ENCODE data around the gene SMAD6.

The SMAD6 gene

DNA sequence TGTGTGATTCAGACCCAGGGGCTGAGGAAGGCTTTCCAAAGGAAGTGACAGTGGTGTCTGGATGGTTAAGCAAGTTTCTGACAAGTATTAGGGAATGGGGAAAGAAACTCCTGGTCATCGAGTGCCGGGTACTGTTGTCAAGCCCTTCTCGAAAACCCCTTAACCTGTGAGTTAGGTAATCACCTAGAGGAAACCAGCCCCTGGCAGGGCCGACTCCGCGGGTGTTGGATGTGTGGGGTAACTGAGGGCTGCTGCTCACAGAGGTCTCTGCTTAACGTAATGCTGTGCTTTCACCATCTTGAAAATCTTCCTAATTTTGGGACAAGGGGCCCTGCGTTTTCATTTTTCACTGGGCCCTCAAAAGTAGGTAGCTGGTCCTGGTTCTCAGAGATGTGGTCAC, 67.0 kb downstream of the SMAD6 start:
- no peak for DNase-seq (ENCODE audit: insufficient read length, low spot score)
- FAIRE-seq = no peak

DNA sequence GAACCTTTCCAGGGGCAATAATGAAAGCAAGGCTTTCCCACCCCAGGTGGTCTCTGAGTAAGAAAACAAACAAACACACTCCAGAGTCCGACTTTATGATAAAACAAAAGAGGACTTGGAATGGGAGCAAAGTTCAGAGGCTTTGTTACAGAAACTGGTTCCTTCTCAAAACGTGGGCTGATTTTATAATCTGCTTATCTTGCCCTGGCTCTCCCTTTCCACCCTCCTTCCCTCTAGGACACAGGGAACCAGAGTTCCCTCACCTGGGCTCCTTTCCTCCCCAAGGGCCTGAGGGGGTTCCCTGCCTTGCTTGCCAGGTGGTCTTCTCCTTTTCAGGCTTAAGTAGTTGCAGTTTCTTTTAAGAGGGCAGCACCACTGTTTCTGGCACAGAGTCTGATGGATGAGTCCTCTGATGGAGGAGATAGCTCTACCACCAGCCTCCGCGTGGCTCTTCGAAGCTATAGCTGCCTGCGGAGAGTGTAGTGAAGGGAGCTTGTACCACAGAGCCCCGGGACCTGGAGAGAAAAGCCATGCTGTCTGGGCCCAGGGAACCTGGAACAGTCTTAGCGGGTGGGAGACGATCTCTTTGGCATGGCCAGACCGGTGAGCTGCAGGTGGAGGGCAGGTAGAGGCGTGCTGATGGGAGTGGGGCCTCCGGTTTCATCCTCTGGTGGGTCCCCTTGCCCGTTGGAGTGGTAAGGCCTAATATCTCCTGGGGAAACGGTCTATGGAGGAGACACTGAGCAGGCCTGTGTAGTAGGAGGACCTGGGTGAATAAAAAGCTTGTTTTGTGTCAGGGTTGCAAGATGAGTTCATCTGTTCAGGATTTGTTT, 68.7 kb downstream of the SMAD6 start:
- FAIRE-seq = no peak

DNA sequence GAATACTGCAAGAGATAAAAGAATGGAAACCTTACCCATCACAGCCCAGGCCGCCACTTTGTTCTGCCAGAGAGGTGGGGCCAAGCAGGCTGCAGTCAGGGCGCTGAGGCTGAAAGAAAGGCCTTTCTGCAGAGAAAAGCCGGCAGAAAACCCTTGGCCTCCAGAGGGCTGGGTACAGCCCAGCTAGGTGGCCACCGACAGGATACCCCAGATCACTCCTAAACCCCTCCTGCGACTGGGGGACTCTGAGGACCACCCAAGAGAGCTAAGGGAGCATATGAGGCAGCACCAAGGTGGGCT, 69.3 kb downstream of the SMAD6 start:
- FAIRE-seq (no peak), DNase-seq (ENCODE audit: insufficient read length, low spot score) (no peak)

More for the DNA sequence above, 68.7 kb downstream of the SMAD6 start:
- DNase-seq (ENCODE audit: insufficient read length, low spot score) = no peak

DNA sequence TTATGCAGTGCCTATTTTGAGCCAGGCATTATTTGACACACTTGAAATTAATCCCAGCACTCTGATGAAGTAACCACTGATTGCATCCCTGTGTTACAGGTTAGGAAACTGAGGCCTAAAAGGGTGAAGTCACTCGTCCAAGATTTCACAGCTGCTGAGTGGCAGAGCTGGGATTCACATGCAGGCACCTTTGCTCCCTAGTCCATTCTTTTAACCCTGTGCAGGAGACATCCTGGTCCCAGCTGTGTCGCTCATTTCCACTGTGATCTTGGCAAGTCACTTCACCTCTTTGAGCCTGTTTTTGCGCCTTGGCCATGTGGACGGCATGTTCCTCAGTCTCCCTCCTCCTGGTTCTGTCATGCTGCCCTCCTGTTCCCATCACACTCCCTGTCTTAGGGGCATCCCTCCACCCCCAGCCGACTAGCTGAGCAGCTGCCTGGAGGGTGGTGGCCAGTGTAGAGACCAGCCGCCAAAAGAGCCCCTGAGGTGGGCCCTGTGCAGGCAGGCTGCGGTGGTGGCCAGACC, 70.6 kb downstream of the SMAD6 start:
- FAIRE-seq (no peak), DNase-seq (ENCODE audit: insufficient read length, low spot score) (no peak)

DNA sequence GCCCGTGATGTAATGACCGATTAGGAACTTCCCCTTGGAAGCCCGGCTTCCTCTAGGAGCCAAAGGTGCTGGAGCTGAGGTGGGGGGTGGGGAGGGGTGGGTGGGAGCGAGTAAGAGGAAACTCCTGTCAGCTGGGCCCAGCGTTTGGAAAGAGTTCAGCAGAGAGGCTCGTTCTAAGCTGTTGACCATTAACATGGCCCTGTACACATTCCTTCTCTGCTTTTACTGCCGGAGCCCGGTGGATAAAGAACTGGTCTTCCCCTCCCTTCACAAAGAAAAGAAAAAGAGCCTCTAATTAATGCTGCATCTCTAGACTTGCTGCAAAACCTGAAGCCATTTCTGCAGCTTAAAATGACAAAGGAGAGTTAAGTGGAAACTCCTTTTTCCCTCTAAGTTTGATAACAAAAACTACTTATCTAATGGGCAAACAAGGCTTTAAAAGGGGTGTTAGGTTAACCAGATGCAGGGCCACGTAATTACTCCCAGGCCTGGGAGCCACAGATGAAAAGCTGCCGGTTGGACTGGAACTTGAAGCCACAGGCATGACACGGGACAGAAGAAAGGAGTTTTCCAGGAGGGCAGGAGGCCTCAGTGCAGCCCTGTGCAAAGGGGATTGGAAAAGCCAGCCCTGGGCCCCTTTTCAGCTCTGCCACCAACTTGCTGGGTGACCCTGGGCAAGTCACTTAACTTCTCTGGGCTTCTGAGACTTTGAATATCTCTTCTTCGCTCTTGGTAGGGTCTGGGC, 71.3 kb downstream of the SMAD6 start:
- FAIRE-seq (no peak), DNase-seq (ENCODE audit: insufficient read length, low spot score) (no peak)

DNA sequence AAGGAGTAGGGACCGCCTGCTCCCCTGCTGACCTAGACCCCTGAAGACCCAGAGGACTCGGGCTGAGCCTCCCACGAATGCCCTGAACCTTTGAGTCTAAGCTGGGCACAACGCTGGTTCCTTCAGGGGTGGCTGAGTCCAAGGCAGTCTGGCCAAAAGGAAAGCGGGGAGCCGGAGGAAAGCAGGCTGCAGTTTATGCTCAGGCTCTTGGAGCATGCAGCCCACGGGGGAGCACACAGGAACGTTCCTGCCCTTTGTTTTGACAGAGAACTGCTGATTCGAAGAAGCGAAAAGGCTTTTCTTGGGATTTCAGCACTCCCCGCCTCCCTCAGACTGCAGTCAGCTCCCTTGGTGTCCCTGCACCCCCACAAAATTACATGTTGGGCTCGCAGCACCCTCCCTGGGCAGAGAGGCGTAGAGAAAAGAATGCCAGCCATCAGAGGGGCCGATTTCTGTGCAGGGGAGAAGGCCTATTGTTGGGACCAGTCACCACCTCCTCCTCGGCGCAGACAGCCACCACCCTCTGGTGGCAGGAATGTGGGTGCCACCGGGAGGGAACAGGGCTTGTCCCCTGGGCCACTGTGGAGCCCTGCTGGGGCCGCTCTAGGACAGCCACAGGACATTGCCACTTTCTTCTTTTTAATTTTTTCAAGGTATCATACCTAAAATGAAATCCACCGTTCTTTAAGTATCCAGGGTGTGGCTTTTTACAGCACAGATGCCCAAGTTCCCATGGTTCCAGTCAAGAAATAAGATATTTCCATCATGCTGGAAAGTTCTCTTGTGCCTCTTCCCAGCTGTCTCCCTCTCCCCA, 72.2 kb downstream of the SMAD6 start:
- FAIRE-seq = peak; percentile 69
- peak; percentile 87 for DNase-seq (ENCODE audit: insufficient read length, low spot score)

DNA sequence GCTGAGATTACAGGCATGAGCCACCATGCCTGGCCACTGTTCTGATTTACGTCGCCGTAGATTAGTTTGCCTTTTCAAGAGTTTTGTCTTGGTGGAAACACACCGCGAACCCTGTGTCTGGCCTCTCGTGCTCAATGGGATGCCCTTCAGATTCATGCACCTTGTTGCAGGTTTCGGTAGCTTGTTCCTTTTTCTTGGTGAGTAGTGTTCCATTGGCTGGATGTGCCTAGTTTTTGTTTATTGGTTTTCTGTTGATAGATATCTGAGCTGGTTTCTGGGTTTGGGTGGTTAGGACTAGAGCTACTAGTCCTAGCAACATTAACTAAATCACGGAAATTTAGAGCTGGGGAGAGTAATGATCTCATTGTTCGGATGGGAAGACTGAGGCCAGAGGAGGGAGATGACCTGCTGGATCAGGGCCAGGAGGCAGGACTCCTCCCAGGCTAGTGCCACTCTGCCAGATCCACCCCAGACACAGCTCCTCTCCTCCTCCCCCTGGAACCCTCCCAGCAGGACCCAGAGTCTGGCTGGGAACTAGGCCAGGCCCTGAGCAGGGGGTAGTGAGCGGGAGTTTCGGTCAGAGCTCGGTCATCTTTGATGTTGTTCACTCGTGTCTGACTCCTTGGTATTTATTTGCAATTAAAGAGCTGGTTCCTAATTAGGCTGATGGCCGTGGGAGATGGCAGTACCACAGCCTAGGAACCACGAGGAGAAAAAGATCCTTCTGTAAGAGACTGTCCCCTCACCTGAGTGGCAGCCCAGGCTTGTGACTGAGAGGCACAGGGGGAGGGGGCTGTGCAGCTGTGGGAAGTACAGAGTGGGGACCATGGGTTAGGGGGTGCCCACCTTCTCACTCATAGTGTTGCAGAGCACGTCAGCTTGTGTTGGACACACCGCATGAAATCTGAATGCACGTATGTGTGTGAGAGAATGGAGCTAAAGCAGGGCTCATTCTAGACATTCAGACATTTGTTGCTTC, 73.4 kb downstream of the SMAD6 start:
- no peak for DNase-seq (ENCODE audit: insufficient read length, low spot score)
- FAIRE-seq = no peak

DNA sequence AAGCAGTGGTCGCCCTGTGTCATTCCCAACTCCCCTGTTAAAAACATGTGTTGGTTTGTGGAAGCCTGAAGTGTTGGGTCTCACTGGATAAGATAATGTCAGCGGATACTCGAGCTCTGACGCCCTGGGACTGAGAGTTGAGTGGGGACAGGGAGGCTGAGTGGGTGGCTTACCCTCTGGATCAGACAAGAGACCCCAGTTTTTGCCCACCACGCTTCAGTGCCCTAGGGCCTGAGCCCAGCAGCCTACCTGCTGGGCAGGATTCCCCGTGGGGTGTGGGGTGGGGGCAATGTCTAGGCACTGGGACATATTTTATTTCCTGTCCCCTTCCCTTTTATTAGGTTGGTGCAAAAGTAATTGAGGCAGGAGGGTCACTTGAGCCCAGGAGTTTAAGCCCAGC, 75.0 kb downstream of the SMAD6 start:
- DNase-seq (ENCODE audit: insufficient read length, low spot score) (no peak), FAIRE-seq (no peak)

DNA sequence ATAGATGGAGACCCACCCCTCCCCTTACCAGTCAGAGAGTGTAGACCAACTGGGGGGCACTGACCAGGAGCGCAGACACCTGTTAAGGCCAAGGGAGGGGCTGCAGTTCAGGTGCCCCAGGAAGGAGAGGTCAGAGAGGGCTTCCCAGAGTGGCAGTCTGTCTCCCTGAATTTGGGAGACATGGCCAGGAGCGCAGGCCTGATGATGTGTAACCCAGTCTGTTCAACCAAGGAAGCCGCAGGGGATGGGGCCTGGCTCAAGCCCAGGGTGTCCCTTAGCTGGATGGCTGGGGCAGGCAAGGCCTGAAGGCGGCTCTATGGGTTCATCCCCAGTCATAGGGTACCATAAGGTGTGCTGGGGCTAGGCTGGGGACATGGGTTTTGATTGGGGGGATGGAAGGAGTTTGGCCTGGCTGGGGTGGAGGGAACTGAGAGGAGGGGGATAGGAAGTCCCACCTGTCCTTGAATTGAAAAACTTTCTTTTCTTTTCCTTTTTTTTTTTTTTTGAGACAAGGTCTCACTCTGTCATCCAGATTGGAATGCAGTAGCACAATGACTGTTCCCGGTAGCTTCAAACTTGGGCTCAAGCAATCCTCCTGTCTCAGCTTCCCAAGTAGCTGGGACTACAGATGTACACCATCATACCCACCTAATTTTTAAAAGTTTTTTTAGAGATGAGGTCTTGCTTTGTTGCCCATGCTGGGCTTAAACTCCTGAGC, 75.7 kb downstream of the SMAD6 start:
- DNase-seq (ENCODE audit: insufficient read length, low spot score) (no peak), FAIRE-seq (no peak)

DNA sequence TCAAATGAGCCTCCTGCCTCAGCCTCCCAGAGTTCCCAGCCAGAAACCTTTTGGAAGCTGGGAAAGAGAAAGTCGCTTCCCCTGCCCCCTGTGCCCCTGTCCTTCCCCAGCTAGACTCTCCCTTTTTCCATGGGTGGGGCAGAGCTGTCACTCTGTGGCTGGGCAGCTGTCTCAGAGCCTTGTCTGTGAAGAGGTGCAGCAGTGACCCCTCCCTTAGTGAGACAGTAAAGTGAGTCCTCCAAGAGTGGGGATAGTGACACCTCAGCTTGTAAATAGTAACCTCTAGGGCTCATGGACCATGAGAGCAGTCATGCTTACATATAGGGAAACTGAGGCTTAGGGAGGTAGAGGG, 76.3 kb downstream of the SMAD6 start:
- no peak for FAIRE-seq
- no peak for DNase-seq (ENCODE audit: insufficient read length, low spot score)

DNA sequence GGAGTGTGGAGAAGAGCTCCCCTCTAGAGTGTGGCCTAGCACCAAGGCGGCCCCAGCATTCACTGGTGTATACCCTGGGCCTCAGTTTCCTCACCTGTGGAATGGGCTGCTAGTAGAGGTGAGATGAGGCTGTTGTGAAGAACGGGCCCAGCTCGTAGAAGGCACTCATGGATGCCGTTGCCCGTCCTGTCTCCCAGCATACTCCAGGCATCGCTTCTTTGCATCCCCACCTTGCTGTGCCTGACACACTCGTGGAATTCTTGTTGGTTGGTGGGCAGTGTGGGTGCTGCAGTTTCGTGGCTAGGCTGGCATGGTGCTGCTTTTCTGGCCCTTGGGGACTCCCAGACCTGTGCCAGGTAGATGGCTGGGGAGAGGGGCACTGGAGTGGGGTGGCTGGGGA, 76.7 kb downstream of the SMAD6 start:
- DNase-seq (ENCODE audit: insufficient read length, low spot score) (no peak), FAIRE-seq (no peak)

DNA sequence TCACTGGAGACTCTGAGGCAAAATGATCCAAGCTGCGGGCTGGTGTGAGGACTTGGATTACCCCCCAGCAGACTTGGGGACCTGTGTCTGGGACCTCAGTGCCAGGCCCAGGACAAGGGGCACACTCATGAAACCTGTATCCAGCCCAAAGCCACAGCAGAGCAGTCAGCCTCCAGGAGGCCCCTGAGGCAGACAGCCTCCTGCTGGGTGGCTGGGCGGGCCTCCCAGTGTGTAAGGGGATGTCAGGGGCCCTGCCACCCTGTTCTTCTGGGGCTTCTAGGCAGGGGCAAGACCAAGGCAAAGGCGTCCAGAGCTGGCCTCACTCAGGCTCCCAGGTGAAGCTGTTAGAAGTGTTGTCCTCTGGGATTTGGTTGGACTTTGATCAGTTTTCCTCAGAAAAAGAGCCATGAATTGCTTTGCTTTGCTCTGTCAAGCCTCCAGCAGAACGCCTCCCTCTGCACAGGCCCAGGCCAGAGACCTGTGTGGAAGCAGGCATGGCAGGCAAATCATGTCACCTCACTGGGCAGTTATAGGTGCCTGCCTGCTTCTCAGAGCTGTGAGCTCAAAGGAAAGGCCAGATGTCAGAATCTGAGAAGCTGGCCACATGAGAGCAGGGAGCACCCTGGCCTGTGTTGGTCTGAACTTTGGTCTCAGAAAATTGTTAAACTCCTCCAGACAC, 77.4 kb downstream of the SMAD6 start:
- FAIRE-seq = no peak
- DNase-seq (ENCODE audit: insufficient read length, low spot score) = no peak

DNA sequence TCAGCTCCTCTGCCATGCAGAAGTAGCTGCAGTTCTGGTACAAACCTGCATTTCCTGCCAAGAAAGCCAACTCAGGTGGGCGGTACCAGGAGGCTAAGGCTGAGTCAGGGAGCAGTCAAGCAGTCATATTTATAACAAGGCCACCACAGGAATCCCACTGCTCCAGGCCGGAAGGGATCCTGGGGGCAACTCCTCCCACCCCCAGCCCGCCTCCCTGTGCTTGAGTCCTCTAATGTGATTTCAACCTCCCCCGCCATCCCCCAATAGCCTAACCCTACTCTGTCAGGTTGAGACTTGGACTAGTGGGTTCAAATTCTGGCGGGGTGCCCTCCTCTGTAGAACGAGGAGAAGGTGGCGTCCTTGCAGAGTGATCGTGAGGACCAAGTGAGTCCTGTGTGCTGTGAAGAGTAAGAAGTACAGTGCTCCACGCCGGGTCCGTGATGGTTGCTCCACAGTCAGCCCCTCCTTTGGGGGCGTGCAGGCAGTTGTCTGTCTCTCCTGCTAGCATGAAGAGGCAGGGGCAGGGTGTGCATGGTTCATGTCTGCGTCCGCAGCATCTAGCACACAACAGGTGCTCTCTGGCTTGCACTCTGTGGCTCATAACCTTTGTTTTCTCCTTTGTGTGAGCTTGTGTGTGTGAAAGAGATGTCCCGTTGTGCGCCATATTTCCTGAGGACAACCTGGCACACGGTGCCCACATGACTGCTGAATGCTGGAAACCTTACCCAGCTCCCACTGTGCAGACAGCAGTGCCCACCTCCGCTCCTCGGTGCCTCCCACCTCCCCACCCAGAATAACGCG, 78.3 kb downstream of the SMAD6 start:
- DNase-seq (ENCODE audit: insufficient read length, low spot score) (peak; percentile 80), FAIRE-seq (peak; percentile 84)

DNA sequence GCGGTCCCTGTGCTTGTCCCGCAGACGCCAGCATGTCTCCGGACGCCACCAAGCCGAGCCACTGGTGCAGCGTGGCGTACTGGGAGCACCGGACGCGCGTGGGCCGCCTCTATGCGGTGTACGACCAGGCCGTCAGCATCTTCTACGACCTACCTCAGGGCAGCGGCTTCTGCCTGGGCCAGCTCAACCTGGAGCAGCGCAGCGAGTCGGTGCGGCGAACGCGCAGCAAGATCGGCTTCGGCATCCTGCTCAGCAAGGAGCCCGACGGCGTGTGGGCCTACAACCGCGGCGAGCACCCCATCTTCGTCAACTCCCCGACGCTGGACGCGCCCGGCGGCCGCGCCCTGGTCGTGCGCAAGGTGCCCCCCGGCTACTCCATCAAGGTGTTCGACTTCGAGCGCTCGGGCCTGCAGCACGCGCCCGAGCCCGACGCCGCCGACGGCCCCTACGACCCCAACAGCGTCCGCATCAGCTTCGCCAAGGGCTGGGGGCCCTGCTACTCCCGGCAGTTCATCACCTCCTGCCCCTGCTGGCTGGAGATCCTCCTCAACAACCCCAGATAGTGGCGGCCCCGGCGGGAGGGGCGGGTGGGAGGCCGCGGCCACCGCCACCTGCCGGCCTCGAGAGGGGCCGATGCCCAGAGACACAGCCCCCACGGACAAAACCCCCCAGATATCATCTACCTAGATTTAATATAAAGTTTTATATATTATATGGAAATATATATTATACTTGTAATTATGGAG, 79.1 kb downstream of the SMAD6 start:
- DNase-seq (ENCODE audit: insufficient read length, low spot score) (no peak), FAIRE-seq (no peak)

DNA sequence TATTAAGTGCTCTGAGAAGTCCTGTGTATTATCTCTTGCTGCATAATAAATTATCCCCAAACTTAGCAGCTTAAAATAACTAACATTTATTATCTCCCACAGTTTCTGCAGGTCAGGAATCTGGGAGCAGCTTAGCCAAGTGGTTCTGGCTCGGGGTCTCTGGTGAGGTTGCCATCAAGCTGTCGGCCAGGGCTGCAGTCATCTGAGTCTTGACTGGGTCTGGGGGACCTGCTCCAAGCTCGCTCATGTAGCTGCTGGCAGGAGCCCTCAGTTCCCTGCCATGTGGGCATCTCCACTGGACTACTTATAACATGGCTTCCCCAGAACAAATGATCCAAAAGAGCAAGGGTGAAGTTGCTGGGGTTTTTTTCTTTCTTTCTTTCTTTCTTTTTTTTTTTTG, 80.7 kb downstream of the SMAD6 start:
- FAIRE-seq (no peak), DNase-seq (ENCODE audit: insufficient read length, low spot score) (no peak)

DNA sequence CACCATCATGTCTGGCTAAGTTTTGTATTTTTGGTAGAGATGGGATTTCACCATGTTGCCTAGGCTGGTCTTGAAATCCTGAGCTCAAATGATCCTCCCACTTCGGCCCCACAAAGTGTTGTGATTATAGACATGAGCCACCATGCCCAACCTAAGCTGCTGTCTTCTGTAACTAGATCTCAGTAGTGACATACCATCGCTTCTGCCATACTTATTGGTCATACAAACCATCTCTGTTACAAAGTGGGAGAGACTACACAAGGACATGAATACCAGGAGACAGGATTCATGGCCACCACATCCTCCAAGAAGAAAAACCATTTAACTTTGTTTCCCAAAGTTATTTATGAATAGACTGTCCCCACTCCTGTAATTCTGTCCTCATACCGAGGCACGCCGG, 81.3 kb downstream of the SMAD6 start:
- FAIRE-seq = peak; percentile 13
- no peak for DNase-seq (ENCODE audit: insufficient read length, low spot score)

DNA sequence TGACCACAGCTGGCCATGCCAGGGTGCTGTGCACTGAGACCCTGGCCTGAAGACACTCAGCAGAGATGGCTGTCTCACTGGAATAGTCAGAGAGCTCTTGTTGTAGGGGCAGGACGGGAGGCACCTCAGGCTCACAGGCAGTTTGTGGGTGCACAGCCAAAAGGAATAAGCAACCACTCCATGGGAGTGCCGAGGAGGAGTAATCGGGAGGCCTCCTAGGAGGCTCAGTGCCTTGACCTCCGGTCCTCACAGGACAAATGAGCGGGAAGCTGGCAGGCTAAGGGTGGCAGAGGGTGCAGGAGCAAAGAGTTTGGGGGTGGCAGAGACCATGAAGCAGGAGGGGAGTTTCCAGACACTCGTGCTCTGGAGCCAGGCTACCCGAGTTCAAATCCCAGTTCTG, 81.7 kb downstream of the SMAD6 start:
- FAIRE-seq (no peak), DNase-seq (ENCODE audit: insufficient read length, low spot score) (no peak)

DNA sequence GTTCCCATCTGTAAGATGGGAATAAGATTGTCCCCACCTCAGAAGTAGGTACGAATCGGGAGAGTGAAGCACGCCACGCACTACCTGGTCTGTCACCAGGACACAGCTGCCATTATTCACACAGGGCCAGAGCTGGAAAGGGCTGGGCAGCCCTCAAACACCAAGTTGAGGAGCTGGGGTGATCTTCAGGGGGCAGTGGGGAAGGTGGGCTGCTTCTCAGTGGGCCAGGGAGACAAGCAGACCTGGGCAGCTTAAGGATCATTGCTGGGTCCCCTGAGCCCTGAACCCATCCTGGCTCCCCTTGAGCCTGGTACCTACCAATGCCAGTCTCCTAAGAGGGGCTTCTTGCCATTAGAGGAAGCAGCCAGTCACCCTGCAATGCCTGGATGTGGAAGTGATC, 82.1 kb downstream of the SMAD6 start:
- FAIRE-seq = no peak
- DNase-seq (ENCODE audit: insufficient read length, low spot score) = no peak
